PC-9 (cell line): ENCODE results near the gene DPEP2.

Experiments used
- CTCF ChIP-seq: fragments of 200-600 bp; sonication (generic); conservative IDR thresholded peaks from 2 replicates; pipeline ENCODE4 v1.6.1; 2017; ENCODE audit warnings: mixed run types, antibody characterized with exemption, mild to moderate bottlenecking, moderate library complexity
- EZH2 ChIP-seq: fragments of 200-600 bp; sonication (generic); IDR thresholded peaks from 2 replicates; pipeline ENCODE4 v1.8.0; 2017; ENCODE audit warnings: antibody characterized with exemption, low read depth

- TF ChIP-seq CTCF (no peak), EZH2 (no peak)
Measured at GRCh38 chr16:67969254-67970039, 29.8 kb downstream of the DPEP2 start.
